Measurements from ENCODE around the gene PDCD5. TPM values are rescaled to one million over a fixed set of nuclear protein-coding genes. Genes with fewer than 3 reads are reported as not detected.

PDCD5 gene
- total RNA-seq, 1 experiment from 2014 or later = 154 TPM

DNA sequence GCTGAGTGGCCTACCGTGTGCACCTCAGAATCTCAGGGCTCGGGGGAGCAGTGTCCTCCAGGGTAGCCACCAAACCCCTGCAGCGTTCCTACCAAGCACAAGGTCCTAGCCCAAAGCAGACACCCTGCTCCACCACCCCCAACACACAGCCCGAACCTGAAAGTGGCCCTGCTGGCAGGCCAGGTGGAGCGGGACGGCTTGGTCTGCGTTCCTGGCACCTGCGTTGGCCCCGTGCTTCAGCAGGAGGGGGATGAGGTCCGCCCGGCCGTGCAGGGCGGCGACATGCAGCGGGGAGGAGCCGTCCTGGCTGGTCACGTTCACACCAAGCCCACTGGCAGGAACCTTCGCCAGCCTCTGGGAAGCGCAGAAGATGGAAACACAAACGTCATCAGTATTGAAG lies 26.5 kb downstream of the PDCD5 start:
- Mint-ChIP-seq H3K36me3 (ENCODE audit: insufficient read depth, unreplicated experiment) (peaks cover 21% of the 10 kb centered on the region), H3K4me1 (ENCODE audit: low read depth, unreplicated experiment) (no peaks in the 10 kb centered on the region), H3K27ac (ENCODE audit: unreplicated experiment) (no peak overlapping the region), H3K4me3 (ENCODE audit: low read depth, unreplicated experiment) (no peak overlapping the region), H3K27me3 (ENCODE audit: unreplicated experiment) (no peaks in the 10 kb centered on the region), H3K9me3 (ENCODE audit: low read depth, unreplicated experiment) (no peaks in the 10 kb centered on the region)
- DNase-seq = no peak
- BruUV-seq (replicated peaks) = no TSS peak
- TF ChIP-seq, protein P1, sequence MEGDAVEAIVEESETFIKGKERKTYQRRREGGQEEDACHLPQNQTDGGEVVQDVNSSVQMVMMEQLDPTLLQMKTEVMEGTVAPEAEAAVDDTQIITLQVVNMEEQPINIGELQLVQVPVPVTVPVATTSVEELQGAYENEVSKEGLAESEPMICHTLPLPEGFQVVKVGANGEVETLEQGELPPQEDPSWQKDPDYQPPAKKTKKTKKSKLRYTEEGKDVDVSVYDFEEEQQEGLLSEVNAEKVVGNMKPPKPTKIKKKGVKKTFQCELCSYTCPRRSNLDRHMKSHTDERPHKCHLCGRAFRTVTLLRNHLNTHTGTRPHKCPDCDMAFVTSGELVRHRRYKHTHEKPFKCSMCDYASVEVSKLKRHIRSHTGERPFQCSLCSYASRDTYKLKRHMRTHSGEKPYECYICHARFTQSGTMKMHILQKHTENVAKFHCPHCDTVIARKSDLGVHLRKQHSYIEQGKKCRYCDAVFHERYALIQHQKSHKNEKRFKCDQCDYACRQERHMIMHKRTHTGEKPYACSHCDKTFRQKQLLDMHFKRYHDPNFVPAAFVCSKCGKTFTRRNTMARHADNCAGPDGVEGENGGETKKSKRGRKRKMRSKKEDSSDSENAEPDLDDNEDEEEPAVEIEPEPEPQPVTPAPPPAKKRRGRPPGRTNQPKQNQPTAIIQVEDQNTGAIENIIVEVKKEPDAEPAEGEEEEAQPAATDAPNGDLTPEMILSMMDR (IDR thresholded peaks at IDR 0.05; ENCODE audit: unreplicated experiment) = no peak
- CTCF ChIA-PET = interaction anchor here (0.7 kb wide), 1 partner anchor 182 kb away, joined by 3 read pairs; no protein-coding TSS in a partner anchor
- intact Hi-C loops (cut with micrococcal nuclease; ENCODE audit: unreplicated experiment) = no loop called here

DNA sequence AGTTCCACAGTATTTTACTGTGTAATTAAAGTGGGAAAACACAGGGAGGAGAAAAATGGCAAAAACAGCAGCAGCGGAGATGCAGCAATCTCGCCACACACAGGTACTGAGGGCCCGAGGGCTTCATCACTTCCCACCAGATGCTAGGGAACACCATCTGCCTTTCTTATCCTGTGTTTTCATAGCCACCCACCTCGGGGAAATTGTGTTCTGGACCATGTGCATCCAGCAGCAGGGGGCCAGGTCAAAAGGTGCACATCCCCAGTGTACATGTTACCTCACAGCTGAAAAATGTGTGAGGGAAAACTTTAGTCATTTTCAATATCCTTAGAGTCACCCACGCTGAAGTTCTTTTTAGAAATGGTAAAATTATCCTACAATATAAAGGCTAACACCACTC lies 30.2 kb downstream of the PDCD5 start:
- no peaks in the 10 kb centered on the region for H3K9me3 Mint-ChIP-seq (ENCODE audit: low read depth, unreplicated experiment)
- TF ChIP-seq, protein P1 (IDR thresholded peaks at IDR 0.05; ENCODE audit: unreplicated experiment) = no peak
- BruUV-seq (replicated peaks) = no TSS peak
- no peak overlapping the region for H3K4me3 Mint-ChIP-seq (ENCODE audit: low read depth, unreplicated experiment)
- H3K4me1 Mint-ChIP-seq (ENCODE audit: low read depth, unreplicated experiment) = no peaks in the 10 kb centered on the region
- no peak for DNase-seq
- intact Hi-C loops (cut with micrococcal nuclease; ENCODE audit: unreplicated experiment) = no loop called here
- H3K27me3 Mint-ChIP-seq (ENCODE audit: unreplicated experiment) = no peaks in the 10 kb centered on the region
- no peak overlapping the region for H3K27ac Mint-ChIP-seq (ENCODE audit: unreplicated experiment)
- peaks cover 23% of the 10 kb centered on the region for H3K36me3 Mint-ChIP-seq (ENCODE audit: insufficient read depth, unreplicated experiment)
- CTCF ChIA-PET = no interaction called here

DNA sequence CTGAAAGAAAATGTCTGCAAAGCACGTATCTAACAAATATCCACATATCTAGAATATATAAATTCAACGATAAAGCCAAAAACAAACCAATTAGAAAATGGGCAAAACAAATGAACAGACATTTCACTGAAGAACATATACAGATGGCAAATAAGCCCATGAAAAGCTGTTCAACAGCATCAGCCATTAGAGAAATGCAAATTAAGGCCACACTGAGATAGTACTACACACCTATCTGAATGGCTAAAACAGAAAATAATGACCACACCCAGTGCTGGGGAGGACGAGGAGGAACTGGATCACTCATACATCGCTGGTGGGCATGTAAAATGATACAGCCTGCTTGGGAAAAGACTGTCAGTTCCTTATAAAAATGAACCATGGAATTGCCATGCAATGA lies 32.0 kb downstream of the PDCD5 start:
- TF ChIP-seq, protein P1 (IDR thresholded peaks at IDR 0.05; ENCODE audit: unreplicated experiment) = no peak
- no peaks in the 10 kb centered on the region for H3K9me3 Mint-ChIP-seq (ENCODE audit: low read depth, unreplicated experiment)
- BruUV-seq (replicated peaks) = no TSS peak
- H3K27me3 Mint-ChIP-seq (ENCODE audit: unreplicated experiment) = no peaks in the 10 kb centered on the region
- H3K4me1 Mint-ChIP-seq (ENCODE audit: low read depth, unreplicated experiment) = no peaks in the 10 kb centered on the region
- no peak for DNase-seq
- CTCF ChIA-PET = no interaction called here
- H3K4me3 Mint-ChIP-seq (ENCODE audit: low read depth, unreplicated experiment) = no peak overlapping the region
- intact Hi-C loops (cut with micrococcal nuclease; ENCODE audit: unreplicated experiment) = no loop called here
- H3K36me3 Mint-ChIP-seq (ENCODE audit: insufficient read depth, unreplicated experiment) = peaks cover 28% of the 10 kb centered on the region
- no peak overlapping the region for H3K27ac Mint-ChIP-seq (ENCODE audit: unreplicated experiment)

DNA sequence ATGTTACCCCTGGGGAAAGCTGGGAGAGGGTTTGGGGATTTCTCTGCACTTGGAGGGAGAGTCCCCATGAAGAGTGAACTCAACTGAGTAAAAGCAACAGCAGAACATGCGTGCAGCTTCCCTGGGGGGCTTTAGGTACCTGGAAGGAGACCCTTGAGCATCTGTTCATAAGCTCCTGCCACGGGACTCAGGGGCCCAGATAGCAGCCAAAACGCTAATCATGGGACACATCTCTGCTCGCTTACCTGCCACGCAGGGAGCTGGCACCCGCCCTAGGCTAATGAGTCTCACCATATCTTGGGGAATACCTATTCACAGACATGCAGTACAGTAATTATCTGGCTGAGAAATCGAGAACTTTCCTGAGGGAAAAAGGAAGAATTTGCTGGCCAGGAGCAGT lies 33.9 kb downstream of the PDCD5 start:
- Mint-ChIP-seq H3K4me3 (ENCODE audit: low read depth, unreplicated experiment) (no peak overlapping the region), H3K9me3 (ENCODE audit: low read depth, unreplicated experiment) (no peaks in the 10 kb centered on the region), H3K36me3 (ENCODE audit: insufficient read depth, unreplicated experiment) (peaks cover 37% of the 10 kb centered on the region), H3K4me1 (ENCODE audit: low read depth, unreplicated experiment) (no peaks in the 10 kb centered on the region), H3K27me3 (ENCODE audit: unreplicated experiment) (no peaks in the 10 kb centered on the region), H3K27ac (ENCODE audit: unreplicated experiment) (no peak overlapping the region)
- DNase-seq = no peak
- TF ChIP-seq, protein P1 (IDR thresholded peaks at IDR 0.05; ENCODE audit: unreplicated experiment) = no peak
- CTCF ChIA-PET = no interaction called here
- BruUV-seq (replicated peaks) = no TSS peak
- intact Hi-C loops (cut with micrococcal nuclease; ENCODE audit: unreplicated experiment) = no loop called here

All from Calu3 (cell line).